Transverse colon (tissue), 4 donors: ENCODE results near the gene CATSPER3. TPM values are rescaled to one million over a fixed set of nuclear protein-coding genes. Genes with fewer than 3 reads are reported as not detected.

ENCODE experiments used
- DNase-seq: peaks from one replicate; pipeline ENCODE4 v3.0.0-alpha.2; 2019
- H3K27ac ChIP-seq, 4 donors: fragments of 200-600 bp; sonication (generic); 2 replicates each; pipeline ENCODE4 v1.5.1; 2016 to 2018; ENCODE audit warnings: inconsistent platforms in 4 of 4
- H3K27me3 ChIP-seq: fragments of 200-600 bp; sonication (generic); 2 replicates; pipeline ENCODE4 v1.5.1; 2017; ENCODE audit warnings: inconsistent platforms
- H3K36me3 ChIP-seq, 4 donors: fragments of 200-600 bp; sonication (generic); 2 replicates each; pipeline ENCODE4 v1.5.1; 2017 to 2019; ENCODE audit warnings: inconsistent platforms in 4 of 4
- H3K4me1 ChIP-seq, 4 donors: fragments of 200-600 bp; sonication (generic); 2 replicates each; pipeline ENCODE4 v1.5.1; 2017 to 2020; ENCODE audit warnings: inconsistent platforms in 4 of 4
- H3K4me3 ChIP-seq, 4 donors: fragments of 200-600 bp; sonication (generic); 1 replicate in 1 of 4; 2 replicates in 3 of 4; pipeline versions ENCODE4 v1.5.1 to v1.6.1; 2017 to 2019; ENCODE audit warnings: inconsistent platforms in 4 of 4
- H3K9me3 ChIP-seq, 2 donors: fragments of 200-600 bp; sonication (generic); 2 replicates each; pipeline ENCODE4 v1.5.1; 2017 to 2019; ENCODE audit warnings: inconsistent platforms in 2 of 2
- EP300 ChIP-seq: sonication (generic); formaldehyde crosslinking; IDR thresholded peaks from one replicate; pipeline ENCODE4 v1.6.1; 2017; ENCODE audit warnings: antibody characterized with exemption, low read depth
- POLR2A ChIP-seq: fragments of 450-650 bp; IDR thresholded peaks from one replicate; pipeline ENCODE4 v1.6.1; 2016; ENCODE audit warnings: antibody characterized with exemption, mild to moderate bottlenecking, moderate library complexity
- POLR2AphosphoS5 ChIP-seq, 3 donors: sonication (generic); formaldehyde crosslinking; IDR thresholded peaks; one replicate each; pipeline ENCODE4 v1.6.1; 2016; ENCODE audit warnings: antibody characterized with exemption in 3 of 3
- WGBS, 2 donors: methylation state at CpG; one replicate each; pipeline ENCODE4 v1.1.5; 2018; ENCODE audit warnings: low coverage in 1 of 2; 5-methylcytosine and 5-hydroxymethylcytosine counted together
- in situ Hi-C, 4 donors: fragments of 200-750 bp; cut with MboI; loops; one replicate each; pipeline versions ENCODE4 v1.15.0 to v1.15.1; 2017; ENCODE audit warnings: low sequenced_read_pairs in 3 of 4, low pct_ligation_motif_present in 1 of 4, low pct_unique_long_range_greater_than_20kb in 1 of 4
- intact Hi-C: fragments of 100-400 bp; cut with DNase I; formaldehyde crosslinking; loops from one replicate; pipeline ENCODE4 v1.15.1; 2023; ENCODE audit warnings: low total_unique reads
- total RNA-seq, 4 donors: library from RNA; depleted of rRNA; stranded (reverse); fragments of >200 nt; gene quantifications; one replicate each; pipeline ENCODE4 v1.1.0, GENCODE V29; 2016
- TF ChIP-seq, protein P1 (sequence below), 5 experiments: fragments of 200-600 bp in 3 of 5; fragments of 450-650 bp in 2 of 5; sonication (generic) in 3 of 5; IDR thresholded peaks; 1 replicate in 2 of 5; 2 replicates in 3 of 5; pipeline ENCODE4 v1.5.1; 2016 to 2017; ENCODE audit warnings: antibody characterized with exemption in 5 of 5, inconsistent platforms in 3 of 5, mild to moderate bottlenecking in 2 of 5, moderate library complexity in 1 of 5

The CATSPER3 gene
- total RNA-seq, 4 donors from 2014 or later, result 0.32 to 4.1 (median 1.1) TPM; not detected in 1

- Histone ChIP-seq H3K27ac (peak overlapping the region; percentile 73 to 85 (median 77)), H3K4me3 (peak overlapping the region; percentile 7 to 71 (median 48)), H3K4me1 (peaks cover 22 to 41% (median 35%) of the 10 kb centered on the region in 4 donors), H3K9me3 (no peaks in the 10 kb centered on the region), H3K27me3 (peaks cover 100% of the 10 kb centered on the region), H3K36me3 (no peaks in the 10 kb centered on the region)
- 4% methylated on average over 71 of the region's 89 CpGs; no CpG with 5 or more reads in 1 of the 2 donors for WGBS, 2 donors
- in situ Hi-C loops, result loop anchor here in 1 of 4 donors (25.0 kb wide), 1 partner anchor 154 kb away; no protein-coding TSS in a partner anchor
- DNase-seq, result no peak
- intact Hi-C loops, result no loop called here
- TF ChIP-seq POLR2AphosphoS5 (IDR thresholded peaks at IDR 0.05), result peak; percentile 19 to 53 (median 40)
- no peak for TF ChIP-seq EP300
- no peak for TF ChIP-seq POLR2A
Observed at GRCh38 chr5:135032999-135033861, 65.5 kb downstream of the CATSPER3 start.

GRCh38 chr5:135033901-135034235, 66.2 kb downstream of the CATSPER3 start, which contains the start of gene PITX1:
PITX1 (minus strand) TSS chr5:135034228; CDS start chr5:135033881, 347 bp downstream.
- no peaks in the 10 kb centered on the region for H3K36me3 ChIP-seq
- in situ Hi-C loops (loop anchor here in 1 of 4 donors (25.0 kb wide), 1 partner anchor 153 kb away; no protein-coding TSS in a partner anchor), intact Hi-C loops (no loop called here)
- H3K27me3 ChIP-seq, result peaks cover 100% of the 10 kb centered on the region
- TF ChIP-seq POLR2A (no peak), POLR2AphosphoS5 (IDR thresholded peaks at IDR 0.05) (peak in 1 of 3 donors; percentile 1)
- no peak for DNase-seq
- peak within 1 kb of the TSS; percentile 7 to 71 (median 48) for H3K4me3 ChIP-seq
- peaks cover 22 to 43% (median 37%) of the 10 kb centered on the region in 4 donors for H3K4me1 ChIP-seq
- no peaks in the 10 kb centered on the region for H3K9me3 ChIP-seq
- no CpG with 5 or more reads among the region's 49 CpGs for WGBS, 2 donors
- peak within 1 kb of the TSS; percentile 73 to 85 (median 77) for H3K27ac ChIP-seq

DNA sequence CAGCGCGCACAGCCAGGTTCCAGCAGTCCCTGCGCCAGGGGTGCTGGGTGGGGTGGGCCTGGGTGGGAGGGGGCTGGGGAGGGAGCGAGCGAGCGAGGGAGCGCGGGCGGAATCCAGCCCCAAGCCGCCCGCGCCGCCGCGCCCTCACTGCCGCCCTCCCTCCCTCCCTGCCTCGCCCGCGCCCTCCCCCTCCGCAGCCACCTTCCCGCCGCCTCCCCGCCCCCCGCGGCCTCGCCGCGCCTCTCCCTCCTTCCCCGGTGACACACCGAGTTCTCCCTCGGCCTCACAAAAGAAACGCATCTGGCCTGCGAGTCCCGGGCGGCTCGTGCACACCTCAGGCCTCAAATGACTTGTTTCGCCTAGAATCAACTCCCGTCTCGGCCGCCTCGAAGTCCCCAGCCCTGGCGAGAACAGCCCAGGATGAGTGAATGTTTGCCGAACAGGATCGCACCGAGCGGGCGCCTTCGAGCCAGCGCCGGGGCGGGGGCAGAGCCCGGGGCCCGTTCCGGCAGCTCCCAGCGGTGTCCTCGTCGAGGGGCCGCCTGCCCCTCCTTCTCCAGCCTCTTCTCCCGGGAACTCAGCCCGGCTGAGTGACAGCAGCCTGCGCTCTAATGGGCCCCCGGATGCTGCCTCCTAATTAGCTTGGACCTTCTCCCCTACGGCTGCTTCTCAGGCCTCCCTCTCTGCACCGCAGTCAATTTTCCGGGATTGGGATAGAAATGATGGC, 66.7 kb downstream of the CATSPER3 start:
- WGBS, 2 donors, result 8% methylated on average over 30 of the region's 65 CpGs; no CpG with 5 or more reads in 1 of the 2 donors
- Histone ChIP-seq H3K36me3 (no peaks in the 10 kb centered on the region), H3K9me3 (no peaks in the 10 kb centered on the region), H3K4me3 (peak overlapping the region in 3 of 4 donors; percentile 45 to 71 (median 50)), H3K27me3 (peaks cover 100% of the 10 kb centered on the region), H3K4me1 (peaks cover 26 to 44% (median 43%) of the 10 kb centered on the region in 4 donors), H3K27ac (peak overlapping the region; percentile 73 to 85 (median 77))
- in situ Hi-C loops, result loop anchor here in 1 of 4 donors (25.0 kb wide), 1 partner anchor 153 kb away; no protein-coding TSS in a partner anchor
- TF ChIP-seq, protein P1, sequence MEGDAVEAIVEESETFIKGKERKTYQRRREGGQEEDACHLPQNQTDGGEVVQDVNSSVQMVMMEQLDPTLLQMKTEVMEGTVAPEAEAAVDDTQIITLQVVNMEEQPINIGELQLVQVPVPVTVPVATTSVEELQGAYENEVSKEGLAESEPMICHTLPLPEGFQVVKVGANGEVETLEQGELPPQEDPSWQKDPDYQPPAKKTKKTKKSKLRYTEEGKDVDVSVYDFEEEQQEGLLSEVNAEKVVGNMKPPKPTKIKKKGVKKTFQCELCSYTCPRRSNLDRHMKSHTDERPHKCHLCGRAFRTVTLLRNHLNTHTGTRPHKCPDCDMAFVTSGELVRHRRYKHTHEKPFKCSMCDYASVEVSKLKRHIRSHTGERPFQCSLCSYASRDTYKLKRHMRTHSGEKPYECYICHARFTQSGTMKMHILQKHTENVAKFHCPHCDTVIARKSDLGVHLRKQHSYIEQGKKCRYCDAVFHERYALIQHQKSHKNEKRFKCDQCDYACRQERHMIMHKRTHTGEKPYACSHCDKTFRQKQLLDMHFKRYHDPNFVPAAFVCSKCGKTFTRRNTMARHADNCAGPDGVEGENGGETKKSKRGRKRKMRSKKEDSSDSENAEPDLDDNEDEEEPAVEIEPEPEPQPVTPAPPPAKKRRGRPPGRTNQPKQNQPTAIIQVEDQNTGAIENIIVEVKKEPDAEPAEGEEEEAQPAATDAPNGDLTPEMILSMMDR (IDR thresholded peaks at IDR 0.05), result no peak
- TF ChIP-seq POLR2AphosphoS5 (IDR thresholded peaks at IDR 0.05), result peak in 1 of 3 donors; percentile 28
- no peak for TF ChIP-seq EP300
- no peak for TF ChIP-seq POLR2A
- intact Hi-C loops, result no loop called here
- peak; percentile 65 for DNase-seq

- Histone ChIP-seq H3K36me3 (no peaks in the 10 kb centered on the region), H3K4me3 (peak overlapping the region in 2 of 4 donors; percentile 50 to 71), H3K27me3 (peaks cover 100% of the 10 kb centered on the region), H3K9me3 (no peaks in the 10 kb centered on the region), H3K27ac (peak overlapping the region; percentile 65 to 85 (median 77)), H3K4me1 (peaks cover 28 to 51% (median 49%) of the 10 kb centered on the region in 4 donors)
- in situ Hi-C loops, result loop anchor here in 1 of 4 donors (25.0 kb wide), 1 partner anchor 152 kb away; no protein-coding TSS in a partner anchor
- DNase-seq, result no peak
- 63% methylated on average over 10 of the region's 14 CpGs; no CpG with 5 or more reads in 1 of the 2 donors for WGBS, 2 donors
- TF ChIP-seq POLR2AphosphoS5 (IDR thresholded peaks at IDR 0.05) (no peak), POLR2A (no peak), EP300 (no peak)
- TF ChIP-seq, protein P1 (IDR thresholded peaks at IDR 0.05), result no peak
- intact Hi-C loops, result no loop called here
Observed at GRCh38 chr5:135034963-135035677, 67.4 kb downstream of the CATSPER3 start.
